Mucosa of stomach (tissue), 1 donor: ENCODE data around the gene APOBEC3A.

ENCODE experiments used
- H3K27me3 ChIP-seq: one replicate; pipeline ENCODE4 v1.7.0; 2013; ENCODE audit warnings: mild to moderate bottlenecking, low read length; ENCODE audit not compliant: control insufficient read depth, insufficient read depth
- H3K36me3 ChIP-seq: one replicate; pipeline ENCODE4 v1.7.0; 2013; ENCODE audit warnings: low read length; ENCODE audit not compliant: control insufficient read depth, insufficient read depth
- H3K4me1 ChIP-seq: one replicate; pipeline ENCODE4 v1.7.0; 2013; ENCODE audit warnings: mild to moderate bottlenecking, low read length; ENCODE audit not compliant: control insufficient read depth, insufficient read depth
- H3K4me3 ChIP-seq: one replicate; pipeline ENCODE4 v1.7.0; 2013; ENCODE audit warnings: low read length
- H3K9ac ChIP-seq: one replicate; pipeline ENCODE4 v1.7.0; 2013; ENCODE audit warnings: mild to moderate bottlenecking, low read length, moderate library complexity
- H3K9me3 ChIP-seq: one replicate; pipeline ENCODE4 v1.7.0; 2013; ENCODE audit warnings: mild to moderate bottlenecking, low read length, moderate library complexity; ENCODE audit not compliant: control insufficient read depth
- donor health status: Pancreatic carcinoma.

APOBEC3A gene

DNA sequence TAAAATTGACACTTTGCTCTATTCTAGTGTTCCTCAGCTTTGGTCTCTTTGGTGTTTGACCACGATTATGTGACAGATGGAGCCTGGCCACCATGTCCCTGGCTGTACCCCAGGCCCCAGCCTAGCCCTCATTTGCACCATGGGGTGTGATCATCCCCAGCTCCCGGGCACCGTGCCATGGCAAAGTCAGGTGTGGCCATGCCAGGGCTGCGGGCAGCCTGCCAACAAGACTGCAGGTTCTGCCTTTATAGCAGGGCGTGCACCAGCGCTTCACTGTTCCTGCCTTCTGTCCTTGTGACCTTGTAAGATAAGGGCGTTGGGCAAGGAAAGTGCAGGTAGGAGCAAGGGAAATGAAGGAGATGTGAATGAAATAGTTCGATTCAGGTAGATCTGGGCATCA, 22.4 kb upstream of the APOBEC3A start:
- Histone ChIP-seq H3K9me3 (no peaks in the 10 kb centered on the region), H3K36me3 (no peaks in the 10 kb centered on the region), H3K9ac (no peak overlapping the region), H3K4me1 (peaks cover 44% of the 10 kb centered on the region), H3K4me3 (no peak overlapping the region), H3K27me3 (no peaks in the 10 kb centered on the region)

GRCh38 chr22:38935616-38936015, 21.8 kb upstream of the APOBEC3A start:
- Histone ChIP-seq H3K4me3 (no peak overlapping the region), H3K36me3 (no peaks in the 10 kb centered on the region), H3K9me3 (no peaks in the 10 kb centered on the region), H3K27me3 (no peaks in the 10 kb centered on the region), H3K9ac (peak overlapping the region; percentile 7), H3K4me1 (peaks cover 44% of the 10 kb centered on the region)

DNA sequence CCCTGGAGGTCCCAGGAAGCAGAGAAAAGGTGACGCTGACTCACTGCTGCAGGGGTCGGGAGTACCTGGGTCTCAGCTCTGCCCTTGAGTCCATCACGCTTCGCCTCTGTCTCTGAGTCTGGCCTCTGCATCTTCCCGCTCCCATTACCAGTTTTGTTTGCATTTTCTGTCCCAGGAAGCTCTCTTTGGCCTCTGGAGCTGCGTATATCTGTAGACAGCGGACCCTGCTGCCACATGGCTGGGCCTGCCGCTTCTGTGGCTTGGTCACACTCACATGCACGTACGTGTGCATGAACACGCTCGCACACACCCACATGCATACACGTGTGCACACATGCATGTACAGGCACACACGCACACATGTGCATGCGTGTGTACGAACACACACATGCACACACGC, 20.8 kb upstream of the APOBEC3A start:
- no peaks in the 10 kb centered on the region for H3K27me3 ChIP-seq
- no peaks in the 10 kb centered on the region for H3K9me3 ChIP-seq
- H3K9ac ChIP-seq, result no peak overlapping the region
- H3K4me1 ChIP-seq, result peaks cover 44% of the 10 kb centered on the region
- H3K4me3 ChIP-seq, result no peak overlapping the region
- no peaks in the 10 kb centered on the region for H3K36me3 ChIP-seq

- Histone ChIP-seq H3K27me3 (no peaks in the 10 kb centered on the region), H3K4me1 (peaks cover 44% of the 10 kb centered on the region), H3K4me3 (no peak overlapping the region), H3K9ac (no peak overlapping the region), H3K9me3 (no peaks in the 10 kb centered on the region), H3K36me3 (no peaks in the 10 kb centered on the region)
Measured at GRCh38 chr22:38937036-38937435, 20.4 kb upstream of the APOBEC3A start.

DNA sequence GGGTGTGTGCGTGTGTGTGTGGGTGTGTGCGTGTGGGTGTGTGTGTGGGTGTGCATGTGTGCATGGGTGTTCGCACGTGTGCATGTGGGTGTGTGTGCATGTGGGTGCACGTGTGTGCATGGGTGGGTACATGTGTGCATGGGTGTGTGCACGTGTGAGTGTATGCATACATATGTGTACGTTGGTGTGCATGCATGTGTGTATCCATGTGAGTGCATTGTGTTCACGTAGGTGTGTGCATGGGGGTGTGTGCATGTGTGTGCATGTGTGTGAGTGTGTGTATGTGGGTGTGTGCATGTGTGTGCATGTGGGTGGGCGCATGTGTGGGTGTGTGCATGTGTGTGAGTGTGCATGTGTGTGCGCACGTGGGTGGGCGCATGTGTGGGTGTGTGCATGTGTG, 19.9 kb upstream of the APOBEC3A start:
- no peaks in the 10 kb centered on the region for H3K36me3 ChIP-seq
- no peaks in the 10 kb centered on the region for H3K9me3 ChIP-seq
- no peak overlapping the region for H3K4me3 ChIP-seq
- H3K27me3 ChIP-seq, result no peaks in the 10 kb centered on the region
- H3K9ac ChIP-seq, result no peak overlapping the region
- peaks cover 41% of the 10 kb centered on the region for H3K4me1 ChIP-seq

GRCh38 chr22:38938221-38938620, 19.2 kb upstream of the APOBEC3A start:
- Histone ChIP-seq H3K36me3 (no peaks in the 10 kb centered on the region), H3K27me3 (no peaks in the 10 kb centered on the region)

DNA sequence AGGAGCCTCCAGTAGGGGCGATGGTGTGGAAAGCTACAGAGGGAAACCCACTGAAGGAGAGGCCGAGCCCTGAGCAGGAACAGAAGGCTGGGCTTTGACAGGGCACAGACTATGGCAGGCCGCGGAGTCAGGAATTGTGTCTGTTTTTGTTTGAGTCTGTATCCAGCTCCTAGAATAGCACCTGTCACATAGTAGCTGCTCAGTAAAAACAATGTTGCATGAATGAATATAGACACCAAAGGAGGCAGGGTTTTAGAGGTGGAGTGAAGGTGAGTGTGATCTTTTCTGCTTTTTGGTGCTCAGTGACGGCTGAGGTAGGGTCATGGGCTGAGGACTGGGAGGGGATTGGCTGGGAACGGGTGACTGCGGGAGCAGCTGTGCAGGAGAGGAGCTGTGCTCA, 18.5 kb upstream of the APOBEC3A start:
- Histone ChIP-seq H3K27me3 (no peaks in the 10 kb centered on the region), H3K4me1 (peaks cover 32% of the 10 kb centered on the region), H3K36me3 (no peaks in the 10 kb centered on the region), H3K4me3 (no peak overlapping the region), H3K9ac (no peak overlapping the region), H3K9me3 (no peaks in the 10 kb centered on the region)

More at GRCh38 chr22:38938221-38938620, 19.2 kb upstream of the APOBEC3A start:
- Histone ChIP-seq H3K9me3 (no peaks in the 10 kb centered on the region), H3K4me3 (no peak overlapping the region), H3K9ac (no peak overlapping the region), H3K4me1 (peaks cover 35% of the 10 kb centered on the region)

GRCh38 chr22:38940811-38941384, 16.5 kb upstream of the APOBEC3A start:
- Histone ChIP-seq H3K36me3 (no peaks in the 10 kb centered on the region), H3K4me3 (no peak overlapping the region)

GRCh38 chr22:38941488-38941987, 15.9 kb upstream of the APOBEC3A start:
- H3K27me3 ChIP-seq, result no peaks in the 10 kb centered on the region
- H3K9ac ChIP-seq, result no peak overlapping the region
- H3K4me3 ChIP-seq, result no peak overlapping the region
- H3K4me1 ChIP-seq, result peaks cover 7% of the 10 kb centered on the region
- H3K9me3 ChIP-seq, result no peaks in the 10 kb centered on the region
- no peaks in the 10 kb centered on the region for H3K36me3 ChIP-seq

More at GRCh38 chr22:38940811-38941384, 16.5 kb upstream of the APOBEC3A start:
- no peaks in the 10 kb centered on the region for H3K27me3 ChIP-seq
- no peaks in the 10 kb centered on the region for H3K9me3 ChIP-seq
- no peak overlapping the region for H3K9ac ChIP-seq
- H3K4me1 ChIP-seq, result peaks cover 13% of the 10 kb centered on the region

- H3K36me3 ChIP-seq, result no peaks in the 10 kb centered on the region
- H3K27me3 ChIP-seq, result no peaks in the 10 kb centered on the region
- no peaks in the 10 kb centered on the region for H3K9me3 ChIP-seq
- H3K9ac ChIP-seq, result no peak overlapping the region
- H3K4me1 ChIP-seq, result no peaks in the 10 kb centered on the region
- no peak overlapping the region for H3K4me3 ChIP-seq
Measured at GRCh38 chr22:38942702-38943101, 14.7 kb upstream of the APOBEC3A start.

DNA sequence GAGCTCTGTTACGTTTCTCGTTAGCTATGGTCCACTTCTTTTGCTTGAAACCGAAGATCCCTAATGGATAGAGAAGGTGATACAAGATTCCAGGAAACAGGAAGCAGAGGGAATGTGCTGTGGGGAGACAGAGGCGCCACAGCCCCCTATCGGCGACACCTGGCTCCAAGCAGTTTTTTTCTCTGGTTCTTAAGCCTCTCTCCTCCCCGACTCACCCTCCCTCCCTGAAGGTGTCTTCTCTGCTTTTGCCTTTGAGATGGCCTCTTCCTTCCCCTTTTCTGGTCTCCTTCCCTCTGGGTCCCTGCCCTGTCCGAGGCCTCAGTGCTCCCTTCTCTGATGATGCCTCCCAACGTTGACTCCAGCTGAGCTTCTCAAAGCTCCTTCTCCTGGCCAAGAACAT, 14.2 kb upstream of the APOBEC3A start:
- Histone ChIP-seq H3K36me3 (no peaks in the 10 kb centered on the region), H3K9ac (no peak overlapping the region), H3K27me3 (no peaks in the 10 kb centered on the region), H3K4me3 (no peak overlapping the region), H3K9me3 (no peaks in the 10 kb centered on the region), H3K4me1 (no peaks in the 10 kb centered on the region)

GRCh38 chr22:38943882-38944281, 13.5 kb upstream of the APOBEC3A start:
- Histone ChIP-seq H3K4me3 (no peak overlapping the region), H3K36me3 (no peaks in the 10 kb centered on the region), H3K27me3 (no peaks in the 10 kb centered on the region), H3K9me3 (no peaks in the 10 kb centered on the region), H3K4me1 (no peaks in the 10 kb centered on the region), H3K9ac (no peak overlapping the region)

- Histone ChIP-seq H3K9me3 (no peaks in the 10 kb centered on the region), H3K4me1 (no peaks in the 10 kb centered on the region), H3K27me3 (no peaks in the 10 kb centered on the region), H3K36me3 (no peaks in the 10 kb centered on the region), H3K9ac (no peak overlapping the region), H3K4me3 (no peak overlapping the region)
Measured at GRCh38 chr22:38944653-38945052, 12.8 kb upstream of the APOBEC3A start.
